Measurements from ENCODE around the gene TLL1.

DNA sequence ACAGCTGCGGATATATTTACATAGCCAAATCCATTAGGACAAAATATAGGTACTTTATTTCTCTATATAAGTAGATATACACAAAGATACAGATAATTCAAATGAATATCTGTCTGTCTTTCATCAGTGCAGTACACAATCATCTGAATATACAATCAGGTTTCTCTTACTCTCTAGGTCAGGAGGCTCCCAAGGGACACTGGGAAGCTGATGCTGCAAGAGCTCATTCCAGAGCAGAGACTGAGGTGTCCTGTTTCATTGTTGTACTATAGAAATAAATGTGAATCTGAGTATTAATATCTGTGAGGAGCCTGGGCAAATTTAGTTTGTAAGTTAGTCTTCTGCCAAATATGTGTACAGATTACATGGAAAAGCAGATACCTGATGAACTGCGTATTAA is 4.2 kb downstream of the TLL1 start:
- TF ChIP-seq, protein P1, sequence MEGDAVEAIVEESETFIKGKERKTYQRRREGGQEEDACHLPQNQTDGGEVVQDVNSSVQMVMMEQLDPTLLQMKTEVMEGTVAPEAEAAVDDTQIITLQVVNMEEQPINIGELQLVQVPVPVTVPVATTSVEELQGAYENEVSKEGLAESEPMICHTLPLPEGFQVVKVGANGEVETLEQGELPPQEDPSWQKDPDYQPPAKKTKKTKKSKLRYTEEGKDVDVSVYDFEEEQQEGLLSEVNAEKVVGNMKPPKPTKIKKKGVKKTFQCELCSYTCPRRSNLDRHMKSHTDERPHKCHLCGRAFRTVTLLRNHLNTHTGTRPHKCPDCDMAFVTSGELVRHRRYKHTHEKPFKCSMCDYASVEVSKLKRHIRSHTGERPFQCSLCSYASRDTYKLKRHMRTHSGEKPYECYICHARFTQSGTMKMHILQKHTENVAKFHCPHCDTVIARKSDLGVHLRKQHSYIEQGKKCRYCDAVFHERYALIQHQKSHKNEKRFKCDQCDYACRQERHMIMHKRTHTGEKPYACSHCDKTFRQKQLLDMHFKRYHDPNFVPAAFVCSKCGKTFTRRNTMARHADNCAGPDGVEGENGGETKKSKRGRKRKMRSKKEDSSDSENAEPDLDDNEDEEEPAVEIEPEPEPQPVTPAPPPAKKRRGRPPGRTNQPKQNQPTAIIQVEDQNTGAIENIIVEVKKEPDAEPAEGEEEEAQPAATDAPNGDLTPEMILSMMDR (IDR thresholded peaks at IDR 0.05 in 8 of 11, conservative IDR thresholded peaks at IDR 0.05 in 3 of 11), result no peak
- TF ChIP-seq POLR2A (IDR thresholded peaks at IDR 0.05), result no peak

All from spleen (tissue), 7 donors.